HG03558 (cell line): ENCODE measurements around the gene AGK.
"Not testable (repeated sequence)": the region's sequence is repeated elsewhere in the genome, so short reads cannot be mapped to it uniquely, and the experiment has no call there.

Source experiments
- ATAC-seq: cut with Tn5 transposase; IDR thresholded peaks from one replicate; pipeline ENCODE4 v1.9.1; 2021; ENCODE audit warnings: moderate number of reproducible peaks; ENCODE audit not compliant: unreplicated experiment; ENCODE audit errors: extremely low read depth

Gene AGK

GRCh38 chr7:141550386-141551093, 670 bp upstream of the AGK start:
- no peak for ATAC-seq

GRCh38 chr7:141551782-141552181, 572 bp downstream of the AGK start:
- no peak for ATAC-seq

- ATAC-seq: no peak
Measured at GRCh38 chr7:141557360-141557759, 6.2 kb downstream of the AGK start.

- ATAC-seq: not testable (repeated sequence)
Measured at GRCh38 chr7:141557831-141558531, 6.8 kb downstream of the AGK start.

- ATAC-seq: peak; percentile 67
Measured at GRCh38 chr7:141558544-141559183, 7.5 kb downstream of the AGK start.

- no peak for ATAC-seq
Measured at GRCh38 chr7:141559961-141560360, 8.8 kb downstream of the AGK start.

GRCh38 chr7:141562036-141562435, 10.8 kb downstream of the AGK start:
- no peak for ATAC-seq

- ATAC-seq: no peak
Measured at GRCh38 chr7:141562543-141562942, 11.3 kb downstream of the AGK start.

- no peak for ATAC-seq
Measured at GRCh38 chr7:141562972-141563371, 11.8 kb downstream of the AGK start.

- ATAC-seq: no peak
Measured at GRCh38 chr7:141563956-141564623, 12.9 kb downstream of the AGK start.

GRCh38 chr7:141567432-141567831, 16.2 kb downstream of the AGK start:
- no peak for ATAC-seq

- no peak for ATAC-seq
Measured at GRCh38 chr7:141568227-141568626, 17.0 kb downstream of the AGK start.

GRCh38 chr7:141571059-141571458, 19.8 kb downstream of the AGK start:
- ATAC-seq: no peak

GRCh38 chr7:141572175-141572574, 21.0 kb downstream of the AGK start:
- no peak for ATAC-seq

GRCh38 chr7:141573511-141573910, 22.3 kb downstream of the AGK start:
- ATAC-seq: no peak

GRCh38 chr7:141575164-141575563, 24.0 kb downstream of the AGK start:
- ATAC-seq: no peak

GRCh38 chr7:141575654-141576448, 24.6 kb downstream of the AGK start:
- ATAC-seq: no peak

GRCh38 chr7:141577043-141577839, 26.0 kb downstream of the AGK start:
- no peak for ATAC-seq

GRCh38 chr7:141579953-141580352, 28.7 kb downstream of the AGK start:
- not testable (repeated sequence) for ATAC-seq
